Measurements from ENCODE around the gene MZT2B.
"Not testable (repeated sequence)": the region's sequence is repeated elsewhere in the genome, so short reads cannot be mapped to it uniquely, and the experiment has no call there.

MZT2B gene
- long read RNA-seq, partial matches to known transcripts: 0 of 6 reads
- long read RNA-seq, other reads (novel, unspliced or antisense): 1 of 6 reads

GRCh38 chr2:130181880-130182682 lies at the start of gene MZT2B:
TSS of gene MZT2B (plus strand) at chr2:130182262. CDS start at chr2:130182283, 21 bp downstream.
- H3K4me3 ChIP-seq (replicated peaks; ENCODE audit: insufficient read depth, low read length): peak within 1 kb of the TSS; percentile 94
- DNase-seq (ENCODE audit: low read depth in 1 of 2, low spot score in 1 of 2): peak; percentile 58 to 90
- not testable (repeated sequence) for H3K27me3 ChIP-seq (ENCODE audit: insufficient read depth, poor library complexity, severe bottlenecking)
- TF ChIP-seq CTCF (IDR thresholded peaks at IDR 0.05; ENCODE audit: insufficient read depth, low read length): peak; percentile 26
- TF ChIP-seq POLR2AphosphoS5 (IDR thresholded peaks at IDR 0.05; ENCODE audit: low read depth): 0 out of 2 replicates have a peak, but pooled peaks have one; percentile 13
- peak within 1 kb of the TSS; percentile 97 for H3K27ac ChIP-seq (replicated peaks)

GRCh38 chr2:130135692-130136541 lies 46.1 kb upstream of the MZT2B start:
- DNase-seq (ENCODE audit: low read depth in 1 of 2, low spot score in 1 of 2): no peak
- Histone ChIP-seq H3K4me3 (replicated peaks; ENCODE audit: insufficient read depth, low read length) (no peak overlapping the region), H3K27me3 (ENCODE audit: insufficient read depth, poor library complexity, severe bottlenecking) (no peaks in the 10 kb centered on the region), H3K27ac (replicated peaks) (no peak overlapping the region)
- TF ChIP-seq GABPA (IDR thresholded peaks at IDR 0.05; ENCODE audit: low read depth): no peak
- no peak for TF ChIP-seq REST (IDR thresholded peaks at IDR 0.05; ENCODE audit: insufficient replicate concordance, low read depth)
- no peak for TF ChIP-seq POLR2AphosphoS5 (IDR thresholded peaks at IDR 0.05; ENCODE audit: low read depth)
- no peak for TF ChIP-seq SPI1 (IDR thresholded peaks at IDR 0.05; ENCODE audit: borderline replicate concordance, low read depth)
- TF ChIP-seq CTCF (IDR thresholded peaks at IDR 0.05; ENCODE audit: insufficient read depth, low read length): no peak

- H3K27ac ChIP-seq (replicated peaks); DNase-seq (ENCODE audit: low read depth in 1 of 2, low spot score in 1 of 2); H3K27me3 ChIP-seq (ENCODE audit: insufficient read depth, poor library complexity, severe bottlenecking); H3K4me3 ChIP-seq (replicated peaks; ENCODE audit: insufficient read depth, low read length): not testable (repeated sequence)
Observed at GRCh38 chr2:130136546-130136945, 45.5 kb upstream of the MZT2B start.

GRCh38 chr2:130137118-130137517 lies 44.9 kb upstream of the MZT2B start:
- not testable (repeated sequence) for DNase-seq (ENCODE audit: low read depth in 1 of 2, low spot score in 1 of 2); H3K27me3 ChIP-seq (ENCODE audit: insufficient read depth, poor library complexity, severe bottlenecking); H3K4me3 ChIP-seq (replicated peaks; ENCODE audit: insufficient read depth, low read length)

GRCh38 chr2:130138326-130138725 lies 43.7 kb upstream of the MZT2B start:
- H3K27ac ChIP-seq (replicated peaks); DNase-seq (ENCODE audit: low read depth in 1 of 2, low spot score in 1 of 2); H3K27me3 ChIP-seq (ENCODE audit: insufficient read depth, poor library complexity, severe bottlenecking); H3K4me3 ChIP-seq (replicated peaks; ENCODE audit: insufficient read depth, low read length): not testable (repeated sequence)

More at GRCh38 chr2:130137118-130137517, 44.9 kb upstream of the MZT2B start:
- not testable (repeated sequence) for H3K27ac ChIP-seq (replicated peaks)

GRCh38 chr2:130138841-130139251 lies 43.2 kb upstream of the MZT2B start:
- not testable (repeated sequence) for DNase-seq (ENCODE audit: low read depth in 1 of 2, low spot score in 1 of 2); H3K27ac ChIP-seq (replicated peaks); H3K27me3 ChIP-seq (ENCODE audit: insufficient read depth, poor library complexity, severe bottlenecking); H3K4me3 ChIP-seq (replicated peaks; ENCODE audit: insufficient read depth, low read length)

- not testable (repeated sequence) for H3K4me3 ChIP-seq (replicated peaks; ENCODE audit: insufficient read depth, low read length); DNase-seq (ENCODE audit: low read depth in 1 of 2, low spot score in 1 of 2); H3K27ac ChIP-seq (replicated peaks)
Observed at GRCh38 chr2:130139331-130140280, 42.5 kb upstream of the MZT2B start.

GRCh38 chr2:130140516-130140915 lies 41.5 kb upstream of the MZT2B start:
- H3K27me3 ChIP-seq (ENCODE audit: insufficient read depth, poor library complexity, severe bottlenecking); H3K4me3 ChIP-seq (replicated peaks; ENCODE audit: insufficient read depth, low read length); DNase-seq (ENCODE audit: low read depth in 1 of 2, low spot score in 1 of 2); H3K27ac ChIP-seq (replicated peaks): not testable (repeated sequence)

More at GRCh38 chr2:130139331-130140280, 42.5 kb upstream of the MZT2B start:
- not testable (repeated sequence) for H3K27me3 ChIP-seq (ENCODE audit: insufficient read depth, poor library complexity, severe bottlenecking)

GRCh38 chr2:130141002-130141401 lies 41.1 kb upstream of the MZT2B start:
- H3K27me3 ChIP-seq (ENCODE audit: insufficient read depth, poor library complexity, severe bottlenecking); H3K27ac ChIP-seq (replicated peaks); DNase-seq (ENCODE audit: low read depth in 1 of 2, low spot score in 1 of 2); H3K4me3 ChIP-seq (replicated peaks; ENCODE audit: insufficient read depth, low read length): not testable (repeated sequence)
